22Rv1 (cell line): ENCODE measurements around the gene FAM181A.

ENCODE experiments used
- ZFX ChIP-seq: fragments of 450-650 bp; IDR thresholded peaks from 2 replicates; pipeline ENCODE4 v1.6.1; 2017; ENCODE audit warnings: antibody characterized with exemption, borderline replicate concordance
- TF ChIP-seq, protein P1 (sequence below): fragments of 450-650 bp; IDR thresholded peaks from 2 replicates; pipeline ENCODE4 v1.5.1; 2017; ENCODE audit warnings: mild to moderate bottlenecking

- TF ChIP-seq, protein P1, sequence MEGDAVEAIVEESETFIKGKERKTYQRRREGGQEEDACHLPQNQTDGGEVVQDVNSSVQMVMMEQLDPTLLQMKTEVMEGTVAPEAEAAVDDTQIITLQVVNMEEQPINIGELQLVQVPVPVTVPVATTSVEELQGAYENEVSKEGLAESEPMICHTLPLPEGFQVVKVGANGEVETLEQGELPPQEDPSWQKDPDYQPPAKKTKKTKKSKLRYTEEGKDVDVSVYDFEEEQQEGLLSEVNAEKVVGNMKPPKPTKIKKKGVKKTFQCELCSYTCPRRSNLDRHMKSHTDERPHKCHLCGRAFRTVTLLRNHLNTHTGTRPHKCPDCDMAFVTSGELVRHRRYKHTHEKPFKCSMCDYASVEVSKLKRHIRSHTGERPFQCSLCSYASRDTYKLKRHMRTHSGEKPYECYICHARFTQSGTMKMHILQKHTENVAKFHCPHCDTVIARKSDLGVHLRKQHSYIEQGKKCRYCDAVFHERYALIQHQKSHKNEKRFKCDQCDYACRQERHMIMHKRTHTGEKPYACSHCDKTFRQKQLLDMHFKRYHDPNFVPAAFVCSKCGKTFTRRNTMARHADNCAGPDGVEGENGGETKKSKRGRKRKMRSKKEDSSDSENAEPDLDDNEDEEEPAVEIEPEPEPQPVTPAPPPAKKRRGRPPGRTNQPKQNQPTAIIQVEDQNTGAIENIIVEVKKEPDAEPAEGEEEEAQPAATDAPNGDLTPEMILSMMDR, result no peak
- no peak for TF ChIP-seq ZFX
Measured at GRCh38 chr14:93936926-93937325, 9.8 kb downstream of the FAM181A start.
